ENCODE results near the gene FRMD4B. TPM values are rescaled to one million over a fixed set of nuclear protein-coding genes. Genes with fewer than 3 reads are reported as not detected.
"Not testable (repeated sequence)": the region's sequence is repeated elsewhere in the genome, so short reads cannot be mapped to it uniquely, and the experiment has no call there.

The FRMD4B gene
- total RNA-seq, 1 experiment from 2014 or later: 19.1 TPM

DNA sequence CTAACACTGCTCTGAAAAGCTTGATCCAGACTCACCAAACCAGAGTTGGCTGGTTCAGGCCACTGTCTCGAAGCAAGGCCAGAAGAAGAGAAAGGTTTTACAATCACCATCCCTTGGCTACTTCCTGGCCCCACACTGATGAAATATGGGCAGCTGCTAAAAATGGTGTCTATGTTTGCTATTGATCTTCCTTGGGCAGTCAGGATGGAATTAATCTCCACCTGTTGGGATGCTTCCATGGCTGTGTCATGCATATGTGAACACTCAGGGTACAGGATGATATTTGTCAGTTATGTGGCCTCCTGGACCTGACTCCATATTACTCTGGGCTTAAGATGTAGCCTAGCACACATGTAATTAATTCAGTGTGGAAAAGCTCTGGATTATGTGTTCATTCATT, 61.9 kb downstream of the FRMD4B start:
- no peak for DNase-seq (ENCODE audit: low read depth)

DNA sequence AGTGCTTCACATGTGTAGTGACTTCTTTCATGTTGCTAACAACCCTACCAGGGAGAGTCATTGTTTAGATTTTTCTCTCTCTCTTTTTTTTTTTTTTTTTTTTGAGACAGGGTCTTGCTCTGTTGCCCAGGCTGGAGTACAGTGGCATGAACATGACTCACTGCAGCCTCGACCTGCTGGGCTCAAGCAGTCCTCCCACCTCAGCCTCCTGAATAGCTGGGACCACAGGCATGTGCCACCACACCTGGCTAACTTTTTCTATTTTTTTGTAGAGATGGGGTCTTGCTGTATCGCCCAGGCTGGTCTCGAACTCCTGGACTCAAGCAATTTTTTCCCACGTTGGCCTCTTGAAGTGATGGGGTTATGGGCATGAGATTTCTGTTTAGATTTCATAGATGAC, 63.4 kb downstream of the FRMD4B start:
- DNase-seq (ENCODE audit: low read depth): not testable (repeated sequence)

DNA sequence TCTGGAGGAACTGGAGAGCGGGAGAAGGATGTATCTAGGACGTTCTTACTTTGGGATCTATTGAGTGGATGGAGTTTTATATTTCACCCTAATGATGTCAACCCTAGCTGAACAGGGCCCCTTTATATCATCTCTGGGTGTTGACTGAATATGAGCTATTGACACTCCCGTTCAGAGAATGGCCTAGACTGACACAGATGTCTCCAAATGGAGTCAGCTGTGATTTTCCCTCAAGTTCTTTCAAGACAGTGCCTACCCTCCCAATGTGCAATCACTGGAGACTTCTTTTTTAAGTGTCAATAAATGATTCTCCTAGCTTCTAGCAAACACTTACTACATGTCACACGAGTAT, 63.8 kb downstream of the FRMD4B start:
- no peak for DNase-seq (ENCODE audit: low read depth)

GRCh38 chr3:69321301-69322157, 64.4 kb downstream of the FRMD4B start:
- DNase-seq (ENCODE audit: low read depth): no peak

GRCh38 chr3:69320871-69321271, 65.0 kb downstream of the FRMD4B start:
- no peak for DNase-seq (ENCODE audit: low read depth)

DNA sequence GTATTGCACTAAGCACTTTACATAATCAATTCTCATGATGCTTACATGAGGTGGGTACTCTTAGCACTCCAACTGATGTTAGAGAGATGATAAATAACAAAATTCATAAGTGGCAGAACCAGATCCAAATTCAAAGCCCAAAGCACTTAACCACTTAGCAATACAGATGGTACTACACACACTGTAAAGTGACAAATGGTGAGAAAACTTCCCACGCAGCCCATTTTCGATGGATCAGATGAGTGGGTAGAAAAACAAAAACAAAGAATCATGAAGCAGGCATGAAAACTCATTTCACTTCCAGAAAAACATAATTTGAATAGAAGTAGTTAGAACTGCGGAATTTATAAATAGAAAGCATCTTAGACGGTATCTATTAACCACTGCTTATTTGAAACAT, 66.2 kb downstream of the FRMD4B start:
- no peak for DNase-seq (ENCODE audit: low read depth)

DNA sequence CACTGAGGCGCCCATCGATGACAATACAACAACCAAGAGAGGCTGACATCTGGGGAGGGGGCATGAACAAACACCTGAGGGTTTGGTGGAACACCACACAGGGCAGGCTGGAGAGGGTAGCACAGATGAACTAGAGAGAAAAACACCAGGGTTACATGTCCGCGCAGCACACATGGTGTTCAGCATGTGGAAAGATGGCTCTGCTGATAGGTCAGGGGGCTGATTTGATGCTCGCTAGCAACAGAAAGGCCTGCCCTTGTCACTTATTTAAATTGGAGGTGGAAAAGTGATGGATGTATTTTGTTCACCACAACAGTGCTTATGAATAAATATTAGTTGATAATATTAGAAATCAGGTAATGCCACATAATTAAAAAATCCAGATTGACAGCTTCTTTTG, 67.5 kb downstream of the FRMD4B start:
- DNase-seq (ENCODE audit: low read depth): no peak

DNA sequence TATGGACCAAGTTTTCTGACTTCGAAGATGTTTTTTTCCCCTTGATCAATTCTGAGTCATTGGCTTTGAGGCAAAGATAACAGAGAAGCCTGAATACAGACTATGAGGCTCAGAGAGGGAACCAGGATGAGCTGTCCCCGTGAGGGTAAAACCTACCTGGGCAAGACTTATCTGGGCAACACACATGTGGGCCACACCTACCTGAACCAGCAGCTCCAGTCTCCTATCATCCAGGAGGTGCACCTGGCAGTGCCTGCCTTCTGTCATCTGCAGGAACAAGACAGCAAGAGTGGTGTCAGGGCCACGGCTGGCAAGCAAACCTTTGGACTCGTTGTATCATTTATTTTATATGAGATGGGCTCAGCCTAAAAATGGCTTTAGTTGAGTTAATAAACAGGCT, 72.6 kb downstream of the FRMD4B start:
- no peak for DNase-seq (ENCODE audit: low read depth)

DNA sequence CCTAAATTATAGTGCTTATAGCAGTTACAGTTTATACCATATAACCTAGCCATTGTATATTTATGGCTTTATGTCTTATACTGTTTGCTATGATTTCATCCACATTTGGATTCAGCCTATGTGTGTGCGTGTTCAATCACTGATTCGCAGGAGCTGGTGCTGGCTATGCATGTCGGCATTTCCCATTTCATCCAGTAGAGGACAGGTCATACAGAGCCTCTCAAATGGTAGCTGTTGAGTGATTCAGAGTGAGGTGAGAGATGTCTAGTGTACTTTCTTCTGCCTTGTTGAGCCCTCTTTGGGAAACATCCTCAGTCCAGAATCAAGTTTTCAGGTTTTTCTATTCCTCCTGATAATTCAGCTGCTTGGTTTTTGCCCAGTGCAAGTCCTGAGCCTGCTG, 76.1 kb downstream of the FRMD4B start:
- DNase-seq (ENCODE audit: low read depth): peak; percentile 55

GRCh38 chr3:69306239-69307185, 79.4 kb downstream of the FRMD4B start:
- peak; percentile 91 for DNase-seq (ENCODE audit: low read depth)

DNA sequence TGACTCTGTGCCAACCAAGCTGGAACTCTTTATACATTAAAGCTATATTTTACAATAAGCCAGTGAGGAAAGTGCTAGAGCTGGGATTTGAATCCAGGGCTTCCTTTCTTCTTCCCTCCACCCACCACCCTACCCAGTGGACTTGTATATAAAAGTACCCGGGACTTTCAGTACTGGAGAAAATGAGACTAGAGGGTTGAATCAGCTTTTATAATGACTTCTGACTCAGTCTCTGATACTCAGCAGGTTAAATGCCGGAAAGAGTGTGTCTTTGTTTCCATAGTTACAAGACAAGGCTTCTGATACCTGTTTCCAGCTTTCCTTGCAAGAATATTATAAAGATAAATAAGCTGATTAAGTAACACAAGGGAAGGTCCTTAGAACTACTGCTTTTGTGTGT, 80.9 kb downstream of the FRMD4B start:
- peak; percentile 72 for DNase-seq (ENCODE audit: low read depth)

- DNase-seq (ENCODE audit: low read depth): no peak
These were observed 81.5 kb downstream of the FRMD4B start for GRCh38 chr3:69304396-69304795.

- DNase-seq (ENCODE audit: low read depth): no peak
These were observed 85.6 kb downstream of the FRMD4B start for GRCh38 chr3:69300296-69300695.

DNA sequence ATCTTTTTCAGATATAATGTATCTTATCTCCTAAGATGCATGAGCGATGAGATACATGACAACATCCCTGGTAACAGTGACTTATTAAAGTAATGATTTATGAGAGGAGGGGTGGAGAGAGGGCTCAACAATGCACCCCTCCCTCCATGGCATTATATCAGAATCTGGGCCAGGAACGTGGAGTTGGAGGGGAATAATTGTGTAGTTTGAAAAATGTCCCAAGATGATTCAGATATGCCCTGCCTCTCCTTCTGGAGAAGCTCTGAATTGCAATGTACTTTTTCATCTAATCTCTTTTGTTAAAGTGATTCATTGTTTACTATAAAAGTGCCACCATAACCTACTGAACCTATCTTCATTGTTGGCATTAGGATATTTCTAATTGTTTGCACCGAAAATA, 86.5 kb downstream of the FRMD4B start:
- no peak for DNase-seq (ENCODE audit: low read depth)

DNA sequence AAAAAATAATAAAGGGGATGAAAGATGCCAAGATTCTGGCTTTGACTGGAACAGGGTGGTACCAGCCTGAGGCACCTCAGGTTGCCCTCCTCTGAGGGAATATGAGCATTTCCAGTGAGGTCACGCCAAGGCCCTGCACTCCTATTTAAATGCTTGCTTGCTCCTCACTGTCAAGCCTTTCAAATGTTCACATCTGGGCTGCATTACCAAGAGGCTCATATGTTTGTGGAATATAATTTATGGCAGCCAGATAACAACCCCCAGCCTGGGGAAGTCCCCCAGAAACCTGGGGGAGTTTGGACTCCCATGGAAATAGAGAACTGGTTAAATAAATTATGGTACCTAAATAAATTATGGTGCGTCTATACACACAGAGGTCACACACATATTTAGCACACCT, 88.4 kb downstream of the FRMD4B start:
- no peak for DNase-seq (ENCODE audit: low read depth)

- no peak for DNase-seq (ENCODE audit: low read depth)
These were observed 88.9 kb downstream of the FRMD4B start for GRCh38 chr3:69296995-69297394.

DNA sequence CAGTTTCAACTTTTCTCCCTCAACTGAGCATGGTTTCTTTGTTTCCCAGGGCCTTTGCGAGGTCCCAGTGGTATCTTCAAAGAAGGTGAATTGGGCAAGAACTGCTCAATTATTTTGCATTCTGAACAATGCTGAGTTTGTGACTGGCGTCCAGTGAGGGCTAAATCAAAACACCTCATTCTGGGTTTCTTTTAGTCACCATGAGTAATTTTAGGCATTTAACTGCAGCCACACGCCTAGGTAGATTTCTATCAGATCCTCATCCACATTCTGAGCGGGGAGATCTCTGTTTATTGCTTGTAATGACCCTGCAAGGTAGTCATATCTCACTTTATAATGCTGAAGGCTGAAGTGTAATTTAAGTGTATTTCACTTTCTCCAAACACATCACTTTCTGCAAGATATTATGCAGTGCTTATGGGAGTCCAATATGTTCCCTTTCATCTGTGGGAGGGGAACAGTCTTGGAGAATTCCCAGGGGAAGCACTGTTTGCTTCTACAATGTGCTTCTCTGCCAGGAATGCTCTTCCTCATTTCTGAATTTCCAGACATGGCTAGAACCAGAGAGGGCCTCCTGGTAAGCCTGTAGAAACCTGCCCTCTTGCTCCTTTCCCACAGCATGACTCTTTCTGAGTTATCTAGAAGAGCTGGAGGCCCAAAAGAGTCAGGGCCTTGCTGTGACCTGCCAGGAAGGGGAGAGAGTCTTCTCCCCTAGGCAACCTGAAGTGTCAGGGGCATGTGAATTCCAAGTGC, 91.7 kb downstream of the FRMD4B start:
- peak; percentile 79 for DNase-seq (ENCODE audit: low read depth)

DNA sequence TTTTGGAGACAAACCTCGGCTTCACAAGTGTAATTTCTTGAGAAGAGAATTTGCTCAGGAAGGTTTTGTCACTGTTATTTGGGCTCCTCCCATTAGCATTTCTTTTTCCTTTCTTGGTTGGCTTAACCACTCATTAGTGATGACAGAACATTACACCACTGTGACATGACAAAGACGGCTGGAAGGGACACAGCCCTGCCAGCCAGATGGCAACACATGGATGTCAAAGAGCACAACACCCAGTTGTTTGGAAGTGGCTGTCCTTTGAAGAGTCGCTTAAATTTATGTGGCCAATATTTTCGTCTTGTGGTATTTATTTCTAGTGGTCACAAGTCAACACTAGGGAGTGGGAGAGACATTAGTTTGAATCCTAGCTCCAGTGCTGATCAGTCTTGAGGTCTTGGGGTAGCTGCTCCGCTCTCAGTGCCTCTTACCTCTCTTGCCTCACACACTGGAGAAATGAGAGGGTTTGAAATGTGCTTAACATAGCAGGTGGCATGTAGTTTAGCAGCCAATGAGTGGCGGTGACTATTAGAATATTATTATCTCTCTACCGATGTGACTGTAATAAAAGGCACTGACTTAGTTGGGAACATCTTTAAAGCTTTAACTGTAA, 92.8 kb downstream of the FRMD4B start:
- DNase-seq (ENCODE audit: low read depth): no peak

DNA sequence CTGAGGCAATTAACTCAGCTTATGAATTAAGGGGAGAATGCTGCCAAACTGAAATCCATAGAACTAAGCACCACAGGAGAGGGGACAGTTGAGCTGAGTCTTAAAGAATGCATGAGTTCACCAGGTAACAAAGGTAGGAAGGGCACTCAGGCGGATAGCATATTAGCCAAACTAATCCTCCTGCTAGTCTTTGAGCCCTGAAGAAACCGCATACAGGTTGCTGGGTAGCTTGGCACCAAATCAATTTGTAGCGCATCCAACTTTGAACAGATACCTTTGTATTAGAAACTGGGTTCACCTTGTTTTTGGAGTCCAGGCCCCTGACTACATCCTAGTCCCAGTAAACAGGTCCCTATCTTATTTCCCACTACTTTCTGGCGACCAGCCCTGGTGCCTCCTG, 93.7 kb downstream of the FRMD4B start:
- no peak for DNase-seq (ENCODE audit: low read depth)

GRCh38 chr3:69290430-69290829, 95.5 kb downstream of the FRMD4B start:
- no peak for DNase-seq (ENCODE audit: low read depth)

- DNase-seq (ENCODE audit: low read depth): peak; percentile 18
These were observed 95.9 kb downstream of the FRMD4B start for GRCh38 chr3:69290006-69290405.

Data from HT1080 (cell line).